Measurements from ENCODE around the gene PSMD9. TPM values are rescaled to one million over a fixed set of nuclear protein-coding genes. Genes with fewer than 3 reads are reported as not detected.

The PSMD9 gene, protein sequence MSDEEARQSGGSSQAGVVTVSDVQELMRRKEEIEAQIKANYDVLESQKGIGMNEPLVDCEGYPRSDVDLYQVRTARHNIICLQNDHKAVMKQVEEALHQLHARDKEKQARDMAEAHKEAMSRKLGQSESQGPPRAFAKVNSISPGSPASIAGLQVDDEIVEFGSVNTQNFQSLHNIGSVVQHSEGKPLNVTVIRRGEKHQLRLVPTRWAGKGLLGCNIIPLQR
- total RNA-seq (10 to 100 TPM; 32.4 to 56.7 (median 43.6) TPM), polyA plus RNA-seq (10 to 100 TPM; 29.6 to 62.6 (median 49.6) TPM)
- long read RNA-seq, donor 1, transcript PSMD9-207 (6 exons, 2,784 nt) = major isoform, 31 of 46 reads
- long read RNA-seq, donor 1, transcript PSMD9-210 (3 exons, 1,481 nt) = minor isoform, 6 of 46 reads
- long read RNA-seq, donor 1, partial matches to known transcripts = 0 of 46 reads
- long read RNA-seq, donor 1, other reads (novel, unspliced or antisense) = 0 of 46 reads
- long read RNA-seq, donor 2, transcript PSMD9-202 (2 exons, 2,087 nt) = minor isoform, 5 of 54 reads
- long read RNA-seq, donor 2, transcript PSMD9-207 (6 exons, 2,784 nt) = major isoform, 19 of 54 reads
- long read RNA-seq, donor 2, partial matches to known transcripts = 23 of 54 reads
- long read RNA-seq, donor 2, other reads (novel, unspliced or antisense) = 0 of 54 reads

DNA sequence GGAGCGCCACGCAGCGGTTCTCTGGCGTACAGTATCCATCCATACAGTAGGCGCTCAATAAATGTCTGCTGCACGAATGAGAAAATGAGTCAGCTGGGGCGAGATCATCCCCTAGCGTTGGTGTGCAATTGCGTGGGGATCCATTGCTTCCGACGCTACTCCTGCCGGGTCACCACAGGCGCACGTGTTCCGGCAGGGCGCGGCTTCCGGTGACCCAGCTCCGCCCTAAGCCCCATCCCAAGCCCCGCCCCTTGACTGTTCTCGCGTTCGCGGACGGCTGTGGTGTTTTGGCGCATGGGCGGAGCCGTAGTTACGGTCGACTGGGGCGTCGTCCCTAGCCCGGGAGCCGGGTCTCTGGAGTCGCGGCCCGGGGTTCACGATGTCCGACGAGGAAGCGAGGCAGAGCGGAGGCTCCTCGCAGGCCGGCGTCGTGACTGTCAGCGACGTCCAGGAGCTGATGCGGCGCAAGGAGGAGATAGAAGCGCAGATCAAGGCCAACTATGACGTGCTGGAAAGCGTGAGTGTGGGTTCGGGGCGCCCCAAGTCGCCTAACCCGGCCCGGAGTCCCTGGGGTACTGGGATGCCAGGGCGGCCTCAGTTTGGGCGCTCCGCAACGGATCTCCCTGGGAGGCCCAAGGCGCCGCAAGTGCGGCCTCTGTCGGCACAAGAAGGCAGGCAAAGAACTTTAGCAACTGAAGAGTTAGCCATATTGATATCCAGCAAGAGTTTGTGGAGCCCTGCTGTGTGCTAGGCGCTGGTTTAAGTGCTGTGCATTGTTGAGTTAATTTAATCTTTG is at the start of gene PSMD9:
Gene PSMD9, plus strand, starts transcription at position 313 of the 796 bp plus-strand sequence. Its CDS starts 67 bp downstream, at position 380.
- intact Hi-C loops (cut with DNase I; ENCODE audit: low total_unique reads) = no loop called here
- peaks cover 14 to 52% (median 35%) of the 10 kb centered on the region in 6 donors for H3K4me1 ChIP-seq
- WGBS, 5 donors = 0 to 3% (median 1%) methylated on average over 21 to 67 of the region's 67 CpGs
- no peaks in the 10 kb centered on the region for H3K9me3 ChIP-seq
- peak; percentile 99 for DNase-seq
- peaks cover 0 to 35% (median 6%) of the 10 kb centered on the region in 6 donors for H3K36me3 ChIP-seq
- peak within 1 kb of the TSS; percentile 92 to 99 (median 96) for H3K27ac ChIP-seq
- no peaks in the 10 kb centered on the region for H3K27me3 ChIP-seq (replicated peaks in 1 of 7)
- H3K4me3 ChIP-seq = peak within 1 kb of the TSS; percentile 50 to 95 (median 74)
- TF ChIP-seq, protein P1, sequence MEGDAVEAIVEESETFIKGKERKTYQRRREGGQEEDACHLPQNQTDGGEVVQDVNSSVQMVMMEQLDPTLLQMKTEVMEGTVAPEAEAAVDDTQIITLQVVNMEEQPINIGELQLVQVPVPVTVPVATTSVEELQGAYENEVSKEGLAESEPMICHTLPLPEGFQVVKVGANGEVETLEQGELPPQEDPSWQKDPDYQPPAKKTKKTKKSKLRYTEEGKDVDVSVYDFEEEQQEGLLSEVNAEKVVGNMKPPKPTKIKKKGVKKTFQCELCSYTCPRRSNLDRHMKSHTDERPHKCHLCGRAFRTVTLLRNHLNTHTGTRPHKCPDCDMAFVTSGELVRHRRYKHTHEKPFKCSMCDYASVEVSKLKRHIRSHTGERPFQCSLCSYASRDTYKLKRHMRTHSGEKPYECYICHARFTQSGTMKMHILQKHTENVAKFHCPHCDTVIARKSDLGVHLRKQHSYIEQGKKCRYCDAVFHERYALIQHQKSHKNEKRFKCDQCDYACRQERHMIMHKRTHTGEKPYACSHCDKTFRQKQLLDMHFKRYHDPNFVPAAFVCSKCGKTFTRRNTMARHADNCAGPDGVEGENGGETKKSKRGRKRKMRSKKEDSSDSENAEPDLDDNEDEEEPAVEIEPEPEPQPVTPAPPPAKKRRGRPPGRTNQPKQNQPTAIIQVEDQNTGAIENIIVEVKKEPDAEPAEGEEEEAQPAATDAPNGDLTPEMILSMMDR (IDR thresholded peaks at IDR 0.05 in 8 of 11, conservative IDR thresholded peaks at IDR 0.05 in 3 of 11) = peak; percentile 26 to 75 (median 51)
- peak in 2 of 3 donors; percentile 26 to 67 for TF ChIP-seq POLR2A (IDR thresholded peaks at IDR 0.05)
- peak; percentile 91 to 96 (median 95) for TF ChIP-seq POLR2AphosphoS5 (IDR thresholded peaks at IDR 0.05)

DNA sequence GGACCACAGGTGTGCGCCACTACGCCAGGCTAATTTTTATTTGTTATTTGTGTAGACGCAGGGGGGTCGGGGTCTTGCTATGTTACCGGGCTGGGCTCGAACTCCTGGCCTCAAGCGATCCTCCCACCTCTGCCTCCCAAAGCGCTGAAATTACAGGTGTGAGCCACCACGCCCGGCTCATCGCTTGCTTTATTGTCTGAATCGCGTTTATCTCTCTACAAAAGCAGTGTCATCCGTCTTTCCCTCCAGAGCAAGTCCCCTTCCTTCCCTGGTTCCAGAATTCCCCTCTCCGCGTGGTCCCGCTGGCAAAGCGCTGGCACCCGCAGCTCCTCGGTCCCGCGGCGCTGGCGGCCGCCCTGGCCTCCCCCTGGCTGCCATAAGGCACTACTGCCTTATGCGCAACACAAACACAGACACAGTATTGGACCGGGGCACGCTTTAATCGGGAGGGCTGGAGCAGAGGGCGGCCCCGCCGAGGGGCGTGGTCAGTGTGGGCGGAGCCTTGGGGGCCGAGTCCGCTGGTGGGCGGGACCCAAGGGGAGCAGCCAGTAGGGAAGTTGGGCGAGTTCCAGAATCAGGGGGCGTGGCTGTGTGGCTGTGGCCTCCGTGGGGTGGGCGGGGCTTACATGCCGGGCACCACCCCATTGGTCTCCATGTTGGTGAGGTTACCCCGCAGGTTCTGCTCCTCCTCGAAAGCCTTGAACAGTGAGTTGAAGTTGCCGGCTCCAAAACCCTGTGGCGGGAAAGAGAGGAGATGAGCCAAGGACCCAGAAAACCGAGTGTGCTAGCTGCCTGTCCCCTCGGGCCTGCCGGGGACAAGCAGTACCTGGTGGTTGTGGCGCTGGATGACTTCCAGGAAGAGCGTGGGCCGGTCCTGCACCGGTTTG is 49.2 kb upstream of the PSMD9 start:
- H3K36me3 ChIP-seq = no peaks in the 10 kb centered on the region
- 14 to 16% (median 14%) methylated on average over 46 to 53 of the region's 53 CpGs for WGBS, 5 donors
- TF ChIP-seq POLR2AphosphoS5 (IDR thresholded peaks at IDR 0.05) (peak; percentile 86 to 92 (median 89)), POLR2A (IDR thresholded peaks at IDR 0.05) (no peak)
- TF ChIP-seq, protein P1 (IDR thresholded peaks at IDR 0.05 in 8 of 11, conservative IDR thresholded peaks at IDR 0.05 in 3 of 11) = peak; percentile 43 to 78 (median 63)
- peak; percentile 100 for DNase-seq
- intact Hi-C loops (cut with DNase I; ENCODE audit: low total_unique reads) = no loop called here
- no peaks in the 10 kb centered on the region for H3K9me3 ChIP-seq
- H3K27me3 ChIP-seq (replicated peaks in 1 of 7) = no peaks in the 10 kb centered on the region
- peak overlapping the region; percentile 75 to 92 (median 84) for H3K27ac ChIP-seq
- peaks cover 4 to 26% (median 11%) of the 10 kb centered on the region in 6 donors for H3K4me1 ChIP-seq
- H3K4me3 ChIP-seq = peak overlapping the region; percentile 57 to 82 (median 69)

DNA sequence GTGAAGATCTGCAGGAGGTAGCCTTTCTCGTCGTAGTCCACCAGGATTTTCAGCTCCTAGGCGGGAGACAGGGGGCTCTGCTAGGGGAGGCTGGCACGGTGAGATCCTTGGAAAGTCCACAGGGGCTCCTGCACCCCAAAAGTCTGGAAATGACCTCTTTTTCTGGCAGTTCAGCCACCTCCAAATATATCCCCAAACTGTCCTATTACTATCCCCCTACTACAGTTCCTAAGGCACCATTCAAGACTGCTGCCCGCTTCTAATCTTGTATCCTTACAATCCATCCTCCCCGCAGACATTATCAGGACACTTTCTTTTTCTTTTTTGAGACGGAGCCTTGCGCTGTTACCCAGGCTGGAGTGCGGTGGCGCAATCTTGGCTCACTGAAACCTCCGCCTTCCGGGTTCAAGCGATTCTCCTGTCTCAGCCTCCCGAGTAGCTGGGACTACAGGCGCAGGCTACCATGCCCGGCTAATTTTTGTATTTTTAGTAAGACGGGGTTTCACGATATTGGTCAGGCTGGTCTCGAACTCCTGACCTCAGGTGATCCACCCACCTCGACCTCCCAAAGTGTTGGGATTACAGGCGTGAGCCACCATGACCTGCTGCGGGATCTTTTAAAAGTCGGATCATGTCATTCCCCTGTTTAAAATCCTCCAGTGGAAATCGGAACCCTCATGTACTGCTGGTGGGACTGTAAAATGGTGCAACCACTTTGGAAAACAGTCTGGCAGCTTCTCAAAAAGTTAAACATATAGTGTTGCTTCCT is 48.4 kb upstream of the PSMD9 start:
- peaks cover 4 to 26% (median 11%) of the 10 kb centered on the region in 6 donors for H3K4me1 ChIP-seq
- no peak for DNase-seq
- intact Hi-C loops (cut with DNase I; ENCODE audit: low total_unique reads) = no loop called here
- peak overlapping the region; percentile 57 to 82 (median 69) for H3K4me3 ChIP-seq
- TF ChIP-seq POLR2A (IDR thresholded peaks at IDR 0.05) (no peak), POLR2AphosphoS5 (IDR thresholded peaks at IDR 0.05) (no peak)
- TF ChIP-seq, protein P1 (IDR thresholded peaks at IDR 0.05 in 8 of 11, conservative IDR thresholded peaks at IDR 0.05 in 3 of 11) = no peak
- H3K27ac ChIP-seq = peak overlapping the region; percentile 75 to 92 (median 84)
- H3K9me3 ChIP-seq = no peaks in the 10 kb centered on the region
- 61 to 76% (median 67%) methylated on average over 24 of the region's 24 CpGs for WGBS, 5 donors
- H3K27me3 ChIP-seq (replicated peaks in 1 of 7) = no peaks in the 10 kb centered on the region
- H3K36me3 ChIP-seq = no peaks in the 10 kb centered on the region
